HCT116 (cell line): Measurements from ENCODE around the gene BSPRY. TPM values are rescaled to one million over a fixed set of nuclear protein-coding genes. Genes with fewer than 3 reads are reported as not detected.
"Not testable (repeated sequence)": the region's sequence is repeated elsewhere in the genome, so short reads cannot be mapped to it uniquely, and the experiment has no call there.

ENCODE experiments used
- ATAC-seq: fragments of 200-7000 bp; cut with Tn5 transposase; 2 replicates; pipeline ENCODE4 v1.9.1; 2020; ENCODE audit warnings: mild to moderate bottlenecking, moderate library complexity
- BruUV-seq: library from RNA; stranded (reverse); fragments of 400-500 nt; replicated peaks from 2 replicates; lab custom pipeline; 2021; lab: Mats Ljungman, UMichigan
- CTCF ChIA-PET: fragments of 300-600 bp; sonication (Branson Sonifier 250); formaldehyde crosslinking; loops from one replicate; lab custom pipeline; 2021; ENCODE audit warnings: antibody characterized with exemption; lab: Charles Lee
- POLR2A ChIA-PET: fragments of 300-600, 350-600 bp; sonication (Branson Sonifier 250); formaldehyde crosslinking; loops from one replicate; lab custom pipeline; 2021; ENCODE audit warnings: antibody characterized with exemption; lab: Charles Lee
- RAD21 ChIA-PET, 2 experiments: fragments of 300-600 bp; sonication (Branson Sonifier 250); formaldehyde crosslinking; loops; one replicate each; lab custom pipeline; 2023; ENCODE audit warnings: low total read pairs in 2 of 2; ENCODE audit not compliant: uncharacterized antibody in 2 of 2, unreplicated experiment in 2 of 2, low non-redundant PET in 1 of 2; lab: Charles Lee
- DNase-seq: peaks from one replicate; pipeline ENCODE4 v3.0.0-alpha.2; 2010; ENCODE audit warnings: low read depth, low spot score
- H2AFZ ChIP-seq: fragments of 200-600 bp; shearing (Covaris generic), sonication (generic); 2 replicates; pipeline ENCODE4 v1.6.1; 2017; ENCODE audit warnings: low read depth, mixed run types, mixed read lengths, antibody characterized with exemption, low read length; ENCODE audit not compliant: poor library complexity, severe bottlenecking
- H3K27ac ChIP-seq: 2 replicates; pipeline ENCODE4 v1.5.1; 2012; ENCODE audit warnings: low read depth, low read length
- H3K27me3 ChIP-seq: fragments of 200-600 bp; sonication (generic); 2 replicates; pipeline ENCODE4 v1.6.1; 2016; ENCODE audit warnings: mixed run types, low read length, mixed read lengths; ENCODE audit not compliant: insufficient read depth
- H3K36me3 ChIP-seq, 2 experiments: fragments of 200-500 bp in 1 of 2; fragments of 200-600 bp in 1 of 2; sonication (Bioruptor generic) in 1 of 2; sonication (generic) in 1 of 2; 2 replicates each; pipeline versions ENCODE4 v1.5.1 to v1.6.1; 2014 to 2016; ENCODE audit warnings: low read length in 2 of 2, inconsistent platforms in 1 of 2, mixed read lengths in 1 of 2, mixed run types in 1 of 2; ENCODE audit not compliant: insufficient read depth in 2 of 2, control insufficient read depth in 1 of 2
- H3K4me1 ChIP-seq, 2 experiments: fragments of 200-600 bp in 1 of 2; sonication (generic) in 1 of 2; 2 replicates each; pipeline versions ENCODE4 v1.5.1 to v1.6.1; 2012 to 2017; ENCODE audit warnings: low read length in 2 of 2, inconsistent platforms in 1 of 2, mild to moderate bottlenecking in 1 of 2, mixed read lengths in 1 of 2, mixed run types in 1 of 2, moderate library complexity in 1 of 2; ENCODE audit not compliant: insufficient read depth in 2 of 2, control insufficient read depth in 1 of 2
- H3K4me2 ChIP-seq: fragments of 200-600 bp; sonication (generic); 2 replicates; pipeline ENCODE4 v1.6.1; 2017; ENCODE audit warnings: mixed run types, low read length, mixed read lengths
- H3K4me3 ChIP-seq, 2 experiments: fragments of 200-600 bp in 1 of 2; sonication (generic) in 1 of 2; replicated peaks in 1 of 2; 2 replicates each; pipeline ENCODE4 v1.5.1; 2011 to 2016; ENCODE audit warnings: low read length in 2 of 2, control low read depth in 1 of 2, low read depth in 1 of 2, mild to moderate bottlenecking in 1 of 2, mixed read lengths in 1 of 2, mixed run types in 1 of 2
- H3K79me2 ChIP-seq: fragments of 200-600 bp; sonication (generic); 2 replicates; pipeline ENCODE4 v1.6.1; 2017; ENCODE audit warnings: mild to moderate bottlenecking, mixed run types, low read length, moderate library complexity, mixed read lengths; ENCODE audit not compliant: insufficient read depth
- H3K9ac ChIP-seq: fragments of 200-600 bp; sonication (generic); 2 replicates; pipeline ENCODE4 v1.6.1; 2016; ENCODE audit warnings: low read length, mixed read lengths
- H3K9me2 ChIP-seq: fragments of 200-600 bp; sonication (generic), shearing (Covaris generic); 2 replicates; pipeline ENCODE4 v1.6.1; 2017; ENCODE audit warnings: mixed run types, mild to moderate bottlenecking, moderate library complexity; ENCODE audit not compliant: insufficient read depth
- H3K9me3 ChIP-seq, 2 experiments: fragments of 200-500 bp in 1 of 2; fragments of 200-600 bp in 1 of 2; sonication (Bioruptor generic) in 1 of 2; sonication (generic) in 1 of 2; 2 replicates each; pipeline ENCODE4 v1.6.1; 2014 to 2017; ENCODE audit warnings: low read length in 2 of 2, mixed read lengths in 2 of 2, inconsistent platforms in 1 of 2, low read depth in 1 of 2, mild to moderate bottlenecking in 1 of 2, mixed run types in 1 of 2, moderate library complexity in 1 of 2; ENCODE audit not compliant: control insufficient read depth in 1 of 2, insufficient read depth in 1 of 2
- H4K20me1 ChIP-seq: fragments of 200-600 bp; sonication (generic), shearing (Covaris generic); 2 replicates; pipeline ENCODE4 v1.6.1; 2017; ENCODE audit warnings: mixed run types, mild to moderate bottlenecking, moderate library complexity; ENCODE audit not compliant: insufficient read depth
- CEBPB ChIP-seq: IDR thresholded peaks from 2 replicates; pipeline ENCODE4 v1.6.1; 2012; ENCODE audit warnings: low read depth
- CTCF ChIP-seq, 3 experiments: fragments of 200-600 bp in 1 of 3; sonication (generic) in 1 of 3; IDR thresholded peaks in 2 of 3; conservative IDR thresholded peaks in 1 of 3; 2 replicates each; pipeline ENCODE4 v1.5.1; 2012 to 2017; ENCODE audit warnings: low read depth in 2 of 3, low read length in 2 of 3, antibody characterized with exemption in 1 of 3, borderline replicate concordance in 1 of 3, control low read depth in 1 of 3, mild to moderate bottlenecking in 1 of 3, mixed read lengths in 1 of 3, mixed run types in 1 of 3, moderate library complexity in 1 of 3; ENCODE audit not compliant: insufficient read depth in 1 of 3
- EZH2phosphoT487 ChIP-seq: fragments of 200-600 bp; IDR thresholded peaks from 2 replicates; pipeline ENCODE4 v1.6.1; 2018; ENCODE audit warnings: antibody characterized with exemption, borderline replicate concordance
- YY1 ChIP-seq: IDR thresholded peaks from 2 replicates; pipeline ENCODE4 v1.6.1; 2011; ENCODE audit warnings: low read length, low read depth, moderate library complexity, mild to moderate bottlenecking; ENCODE audit not compliant: insufficient replicate concordance; ENCODE audit errors: extremely low read depth
- ZFX ChIP-seq: fragments of 450-650 bp; IDR thresholded peaks from 2 replicates; pipeline ENCODE4 v1.6.1; 2017
- ZNF274 ChIP-seq: fragments of 200-500 bp; sonication (Bioruptor generic); IDR thresholded peaks from 2 replicates; pipeline ENCODE4 v1.6.1; 2014; ENCODE audit warnings: mild to moderate bottlenecking, low read depth, low read length, inconsistent platforms
- intact Hi-C: fragments of 100-400 bp; cut with micrococcal nuclease; formaldehyde crosslinking; loops from 2 replicates; pipeline ENCODE4 v1.10.0; 2022
- total RNA-seq: library from RNA; stranded (reverse); gene quantifications from one replicate; pipeline ENCODE4 v1.2.1, GENCODE V29; 2021; ENCODE audit not compliant: unreplicated experiment

The BSPRY gene
- total RNA-seq, 1 experiment from 2014 or later = 22.7 TPM

- H3K4me2 ChIP-seq, H3K27me3 ChIP-seq, POLR2A ChIA-PET, H3K9me2 ChIP-seq, BruUV-seq, H4K20me1 ChIP-seq, CTCF ChIA-PET, H3K9me3 ChIP-seq: not testable (repeated sequence)
- ATAC-seq = peak; percentile 46
- H3K4me1 ChIP-seq = peaks cover 6 to 17% of the 10 kb centered on the region in 2 experiments
- intact Hi-C loops = loop anchor here (1.0 kb wide), 2 partner anchors 98 to 133 kb away; no protein-coding TSS in a partner anchor
- RAD21 ChIA-PET = interaction anchor here in 1 of 2 experiments (1.0 kb wide), 1 partner anchor 251 kb away, joined by 3 read pairs; no protein-coding TSS in a partner anchor
- peak; percentile 48 for DNase-seq
- peak in 2 of 3 experiments; percentile 61 to 75; a peak in 4 of 6 replicates for TF ChIP-seq CTCF (IDR thresholded peaks at IDR 0.05 in 2 of 3, conservative IDR thresholded peaks at IDR 0.05 in 1 of 3; ENCODE audit: borderline replicate concordance in 1 of 3, insufficient read depth in 1 of 3, low read depth in 2 of 3, low read length in 2 of 3)
- TF ChIP-seq YY1 = peak; percentile 29
- TF ChIP-seq, all 23 proteins: peak for 2; not testable (repeated sequence) for 21
- not testable (repeated sequence) for H3K27ac ChIP-seq, H2AFZ ChIP-seq, H3K4me3 ChIP-seq, H3K9ac ChIP-seq
- Histone ChIP-seq H3K79me2 (peaks cover 33% of the 10 kb centered on the region), H3K36me3 (peaks cover 12 to 20% of the 10 kb centered on the region in 2 experiments; a peak in 3 of 4 replicates)
Measured at GRCh38 chr9:113406873-113407511, 57.7 kb downstream of the BSPRY start.

GRCh38 chr9:113409481-113409880 lies 60.1 kb downstream of the BSPRY start:
- Histone ChIP-seq H3K27me3 (no peaks in the 10 kb centered on the region), H3K9ac (peak overlapping the region; percentile 92), H3K27ac (peak overlapping the region; percentile 89), H2AFZ (no peak overlapping the region), H3K9me2 (no peaks in the 10 kb centered on the region), H3K4me3 (peak overlapping the region; percentile 95 to 98), H3K4me1 (peaks cover 6 to 17% of the 10 kb centered on the region in 2 experiments), H3K4me2 (peak overlapping the region; percentile 83), H3K36me3 (peaks cover 12 to 20% of the 10 kb centered on the region in 2 experiments; a peak in 3 of 4 replicates), H4K20me1 (peaks cover 3% of the 10 kb centered on the region; the same call in 1 of the 2 replicates), H3K79me2 (peaks cover 33% of the 10 kb centered on the region), H3K9me3 (no peaks in the 10 kb centered on the region)
- ATAC-seq (no peak), DNase-seq (no peak)
- ChIA-PET RAD21 (interaction anchor here in 1 of 2 experiments (1.0 kb wide), 1 partner anchor 33 kb away, joined by 3 read pairs; the partner anchor contains the start of gene HDHD3), CTCF (interaction anchor here (1.0 to 2.0 kb wide), 4 partner anchors 8 to 246 kb away, joined by 3 to 19 read pairs (median 4); partner anchors contain the start of genes ALAD, CDC26 and PRPF4), POLR2A (interaction anchor here (0.8 to 1.9 kb wide), 7 partner anchors 8 to 188 kb away, joined by 3 to 13 read pairs (median 6); partner anchors contain the start of genes ALAD, CDC26, FKBP15 and PRPF4)
- intact Hi-C loops = no loop called here
- BruUV-seq = no TSS peak
- TF ChIP-seq ZNF274 = no peak
- TF ChIP-seq ZFX = no peak
- TF ChIP-seq CEBPB = no peak
- TF ChIP-seq EZH2phosphoT487 = no peak
